Osteoblast (primary cell): ENCODE measurements around the gene NTMT1. TPM values are rescaled to one million over a fixed set of nuclear protein-coding genes. Genes with fewer than 3 reads are reported as not detected.
A peak's percentile ranks its signal among the peaks of the same experiment; 100 is the strongest.

Experiments used
- DNase-seq: peaks from one replicate; pipeline ENCODE4 v3.0.0; 2011; ENCODE audit warnings: low spot score, mixed read lengths; ENCODE audit not compliant: insufficient read length; ENCODE audit errors: missing footprints
- H2AFZ ChIP-seq: 2 replicates; pipeline ENCODE4 v1.6.0; 2011; ENCODE audit warnings: mild to moderate bottlenecking, low read length
- H3K27ac ChIP-seq: 2 replicates; pipeline ENCODE4 v1.5.1; 2011; ENCODE audit warnings: mild to moderate bottlenecking, low read depth, low read length, moderate library complexity
- H3K27me3 ChIP-seq: 2 replicates; pipeline ENCODE4 v1.6.0; 2012; ENCODE audit warnings: mild to moderate bottlenecking, control low read depth, inconsistent platforms, low read length, moderate library complexity; ENCODE audit not compliant: insufficient read depth
- H3K36me3 ChIP-seq: 2 replicates; pipeline ENCODE4 v1.5.1; 2011; ENCODE audit warnings: mild to moderate bottlenecking, low read length, control low read depth, moderate library complexity; ENCODE audit not compliant: insufficient read depth
- H3K4me1 ChIP-seq: 2 replicates; pipeline ENCODE4 v1.5.1; 2011; ENCODE audit warnings: mild to moderate bottlenecking, low read length, control low read depth, moderate library complexity; ENCODE audit not compliant: insufficient read depth
- H3K4me2 ChIP-seq: 2 replicates; pipeline ENCODE4 v1.6.0; 2011; ENCODE audit warnings: mild to moderate bottlenecking, low read length; ENCODE audit not compliant: insufficient read depth
- H3K4me3 ChIP-seq: fragments of 200-600 bp; sonication (generic); 3 replicates; pipeline ENCODE4 v1.5.1; 2012; ENCODE audit warnings: mild to moderate bottlenecking, low read length, inconsistent platforms; ENCODE audit not compliant: insufficient read depth
- H3K79me2 ChIP-seq: 2 replicates; pipeline ENCODE4 v1.6.0; 2012; ENCODE audit warnings: mild to moderate bottlenecking, low read length, control low read depth, inconsistent platforms; ENCODE audit not compliant: insufficient read depth
- H3K9me3 ChIP-seq: 2 replicates; pipeline ENCODE4 v1.5.1; 2011; ENCODE audit warnings: low read depth, low read length, control low read depth
- H4K20me1 ChIP-seq: 2 replicates; pipeline ENCODE4 v1.6.0; 2012; ENCODE audit warnings: mild to moderate bottlenecking, low read length, control low read depth; ENCODE audit not compliant: insufficient read depth
- total RNA-seq: library from RNA; depleted of rRNA; stranded (reverse); fragments of >200 nt; gene quantifications from 2 replicates; pipeline ENCODE4 v1.2.3, GENCODE V29; 2012
- TF ChIP-seq, protein P1 (sequence below): IDR thresholded peaks from 2 replicates; pipeline ENCODE4 v1.5.1; 2011; ENCODE audit warnings: mild to moderate bottlenecking, low read depth, low read length, moderate library complexity; ENCODE audit errors: extremely low read depth

The NTMT1 gene
- total RNA-seq, 1 donor, result 26.4 TPM

GRCh38 chr9:129669141-129669718 is 43.3 kb downstream of the NTMT1 start:
- no peaks in the 10 kb centered on the region for H3K9me3 ChIP-seq
- peak overlapping the region; percentile 65 for H3K27ac ChIP-seq
- TF ChIP-seq, protein P1, sequence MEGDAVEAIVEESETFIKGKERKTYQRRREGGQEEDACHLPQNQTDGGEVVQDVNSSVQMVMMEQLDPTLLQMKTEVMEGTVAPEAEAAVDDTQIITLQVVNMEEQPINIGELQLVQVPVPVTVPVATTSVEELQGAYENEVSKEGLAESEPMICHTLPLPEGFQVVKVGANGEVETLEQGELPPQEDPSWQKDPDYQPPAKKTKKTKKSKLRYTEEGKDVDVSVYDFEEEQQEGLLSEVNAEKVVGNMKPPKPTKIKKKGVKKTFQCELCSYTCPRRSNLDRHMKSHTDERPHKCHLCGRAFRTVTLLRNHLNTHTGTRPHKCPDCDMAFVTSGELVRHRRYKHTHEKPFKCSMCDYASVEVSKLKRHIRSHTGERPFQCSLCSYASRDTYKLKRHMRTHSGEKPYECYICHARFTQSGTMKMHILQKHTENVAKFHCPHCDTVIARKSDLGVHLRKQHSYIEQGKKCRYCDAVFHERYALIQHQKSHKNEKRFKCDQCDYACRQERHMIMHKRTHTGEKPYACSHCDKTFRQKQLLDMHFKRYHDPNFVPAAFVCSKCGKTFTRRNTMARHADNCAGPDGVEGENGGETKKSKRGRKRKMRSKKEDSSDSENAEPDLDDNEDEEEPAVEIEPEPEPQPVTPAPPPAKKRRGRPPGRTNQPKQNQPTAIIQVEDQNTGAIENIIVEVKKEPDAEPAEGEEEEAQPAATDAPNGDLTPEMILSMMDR, result no peak
- peak; percentile 100 for DNase-seq
- peaks cover 51% of the 10 kb centered on the region for H3K79me2 ChIP-seq
- peak overlapping the region; percentile 32 for H3K4me2 ChIP-seq
- H3K4me3 ChIP-seq, result peak overlapping the region; percentile 17
- H3K4me1 ChIP-seq, result peaks cover 42% of the 10 kb centered on the region
- peaks cover 7% of the 10 kb centered on the region for H3K36me3 ChIP-seq
- no peak overlapping the region for H2AFZ ChIP-seq
- no peaks in the 10 kb centered on the region for H3K27me3 ChIP-seq
- peaks cover 40% of the 10 kb centered on the region for H4K20me1 ChIP-seq

DNA sequence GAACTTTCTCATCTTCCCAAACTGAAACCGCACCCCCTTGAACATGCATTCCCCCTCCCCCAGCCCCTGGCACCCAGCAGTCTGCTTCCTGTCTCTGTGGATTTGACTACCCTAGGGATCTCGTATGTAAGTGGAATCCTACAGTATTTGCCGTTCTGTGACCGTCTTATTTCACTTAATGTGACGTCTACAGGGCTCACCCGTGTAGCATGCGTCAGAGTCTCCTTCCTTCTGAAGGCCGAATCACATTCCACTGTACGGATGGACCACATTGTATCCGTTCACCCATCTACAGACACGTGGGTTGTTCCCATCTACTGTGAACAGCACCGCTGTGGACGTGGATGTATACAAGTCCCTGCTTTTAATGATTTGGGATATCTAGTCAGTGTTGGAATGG is 44.0 kb downstream of the NTMT1 start:
- no peaks in the 10 kb centered on the region for H3K9me3 ChIP-seq
- H4K20me1 ChIP-seq, result peaks cover 46% of the 10 kb centered on the region
- peak; percentile 73 for DNase-seq
- H3K27me3 ChIP-seq, result no peaks in the 10 kb centered on the region
- no peak overlapping the region for H3K4me2 ChIP-seq
- peaks cover 7% of the 10 kb centered on the region for H3K36me3 ChIP-seq
- no peak overlapping the region for H2AFZ ChIP-seq
- TF ChIP-seq, protein P1, result no peak
- H3K79me2 ChIP-seq, result peaks cover 58% of the 10 kb centered on the region
- H3K27ac ChIP-seq, result no peak overlapping the region
- H3K4me3 ChIP-seq, result no peak overlapping the region
- H3K4me1 ChIP-seq, result peaks cover 42% of the 10 kb centered on the region

GRCh38 chr9:129671065-129671464 is 45.1 kb downstream of the NTMT1 start:
- Histone ChIP-seq H3K9me3 (no peaks in the 10 kb centered on the region), H3K27ac (no peak overlapping the region), H3K27me3 (no peaks in the 10 kb centered on the region), H3K4me2 (no peak overlapping the region), H3K4me1 (peaks cover 42% of the 10 kb centered on the region), H2AFZ (no peak overlapping the region), H4K20me1 (peaks cover 55% of the 10 kb centered on the region), H3K79me2 (peaks cover 65% of the 10 kb centered on the region), H3K36me3 (peaks cover 7% of the 10 kb centered on the region), H3K4me3 (no peak overlapping the region)
- TF ChIP-seq, protein P1, result no peak
- DNase-seq, result peak; percentile 85

DNA sequence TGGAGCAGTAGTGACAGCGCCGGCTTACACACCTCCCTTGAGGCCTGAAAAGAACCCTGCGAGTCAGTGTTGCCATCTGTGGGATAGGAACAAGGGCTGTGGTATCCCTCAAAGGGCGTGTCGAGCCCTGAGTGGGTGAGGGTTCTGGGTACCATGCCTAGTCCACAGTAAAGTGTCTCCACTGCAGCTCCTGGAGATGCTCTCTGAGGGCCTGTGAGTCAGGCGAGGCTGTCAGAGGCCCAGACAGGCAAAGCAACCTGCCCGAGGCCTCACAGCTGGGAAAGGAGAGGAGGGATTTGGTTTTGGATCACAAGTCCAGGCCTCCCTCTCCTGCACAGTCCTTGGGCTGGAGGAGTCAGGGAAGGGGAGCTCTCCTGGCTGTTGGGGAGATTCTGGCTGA is 45.6 kb downstream of the NTMT1 start:
- H3K4me2 ChIP-seq, result no peak overlapping the region
- TF ChIP-seq, protein P1, result no peak
- H3K4me3 ChIP-seq, result no peak overlapping the region
- no peaks in the 10 kb centered on the region for H3K27me3 ChIP-seq
- no peak overlapping the region for H2AFZ ChIP-seq
- peak; percentile 95 for DNase-seq
- H4K20me1 ChIP-seq, result peaks cover 59% of the 10 kb centered on the region
- H3K9me3 ChIP-seq, result no peaks in the 10 kb centered on the region
- H3K4me1 ChIP-seq, result peaks cover 42% of the 10 kb centered on the region
- peaks cover 66% of the 10 kb centered on the region for H3K79me2 ChIP-seq
- peaks cover 7% of the 10 kb centered on the region for H3K36me3 ChIP-seq
- peak overlapping the region; percentile 31 for H3K27ac ChIP-seq
